ENCODE results near the gene ARHGAP33.
"Not testable (repeated sequence)": the region's sequence is repeated elsewhere in the genome, so short reads cannot be mapped to it uniquely, and the experiment has no call there.

ARHGAP33 gene

GRCh38 chr19:35822579-35822978 lies 47.2 kb downstream of the ARHGAP33 start:
- Histone ChIP-seq H3K9me3 (ENCODE audit: control extremely low read depth in 1 of 5, control insufficient read depth in 4 of 5, insufficient read depth in 2 of 5, low read depth in 1 of 5, low read length in 4 of 5) (no peaks in the 10 kb centered on the region), H3K36me3 (ENCODE audit: control insufficient read depth in 4 of 4, insufficient read depth in 4 of 4, low read length in 3 of 4) (no peaks in the 10 kb centered on the region), H3K4me1 (ENCODE audit: control extremely low read depth in 1 of 4, control insufficient read depth in 4 of 4, insufficient read depth in 4 of 4, low read length in 3 of 4) (peaks cover 0 to 7% (median 0%) of the 10 kb centered on the region in 4 experiments), H3K27me3 (replicated peaks in 2 of 5; ENCODE audit: control insufficient read depth in 4 of 5, insufficient read depth in 5 of 5, low read length in 4 of 5) (peaks cover 0 to 17% (median 2%) of the 10 kb centered on the region in 5 experiments), H3K27ac (ENCODE audit: insufficient read depth in 1 of 2, low read depth in 1 of 2, low read length in 2 of 2, poor library complexity in 1 of 2, severe bottlenecking in 2 of 2) (no peak overlapping the region), H3K4me3 (ENCODE audit: control insufficient read depth in 1 of 7, extremely low read depth in 1 of 7, insufficient read depth in 4 of 7, low read depth in 2 of 7, low read length in 6 of 7) (no peak overlapping the region)
- ChIA-PET CTCF (no interaction called here), POLR2A (interaction anchor here (0.6 kb wide), 1 partner anchor 130 kb away, joined by 3 read pairs; no protein-coding TSS in a partner anchor)
- DNase-seq, result peak in 2 of 3 donors; percentile 46 to 55
- 60% methylated on average over 1 of the region's 3 CpGs for WGBS (ENCODE audit: insufficient coverage)

GRCh38 chr19:35824150-35824549 lies 48.8 kb downstream of the ARHGAP33 start:
- no peak overlapping the region for H3K27ac ChIP-seq (ENCODE audit: insufficient read depth in 1 of 2, low read depth in 1 of 2, low read length in 2 of 2, poor library complexity in 1 of 2, severe bottlenecking in 2 of 2)
- no peak overlapping the region for H3K4me3 ChIP-seq (ENCODE audit: control insufficient read depth in 1 of 7, extremely low read depth in 1 of 7, insufficient read depth in 4 of 7, low read depth in 2 of 7, low read length in 6 of 7)
- ChIA-PET CTCF (no interaction called here), POLR2A (no interaction called here)
- 100% methylated on average over 3 of the region's 5 CpGs for WGBS (ENCODE audit: insufficient coverage)
- H3K9me3 ChIP-seq (ENCODE audit: control extremely low read depth in 1 of 5, control insufficient read depth in 4 of 5, insufficient read depth in 2 of 5, low read depth in 1 of 5, low read length in 4 of 5), result no peaks in the 10 kb centered on the region
- no peaks in the 10 kb centered on the region for H3K36me3 ChIP-seq (ENCODE audit: control insufficient read depth in 4 of 4, insufficient read depth in 4 of 4, low read length in 3 of 4)
- peaks cover 0 to 9% (median 0%) of the 10 kb centered on the region in 5 experiments for H3K27me3 ChIP-seq (replicated peaks in 2 of 5; ENCODE audit: control insufficient read depth in 4 of 5, insufficient read depth in 5 of 5, low read length in 4 of 5)
- DNase-seq, result no peak
- H3K4me1 ChIP-seq (ENCODE audit: control extremely low read depth in 1 of 4, control insufficient read depth in 4 of 4, insufficient read depth in 4 of 4, low read length in 3 of 4), result peaks cover 0 to 7% (median 0%) of the 10 kb centered on the region in 4 experiments

DNA sequence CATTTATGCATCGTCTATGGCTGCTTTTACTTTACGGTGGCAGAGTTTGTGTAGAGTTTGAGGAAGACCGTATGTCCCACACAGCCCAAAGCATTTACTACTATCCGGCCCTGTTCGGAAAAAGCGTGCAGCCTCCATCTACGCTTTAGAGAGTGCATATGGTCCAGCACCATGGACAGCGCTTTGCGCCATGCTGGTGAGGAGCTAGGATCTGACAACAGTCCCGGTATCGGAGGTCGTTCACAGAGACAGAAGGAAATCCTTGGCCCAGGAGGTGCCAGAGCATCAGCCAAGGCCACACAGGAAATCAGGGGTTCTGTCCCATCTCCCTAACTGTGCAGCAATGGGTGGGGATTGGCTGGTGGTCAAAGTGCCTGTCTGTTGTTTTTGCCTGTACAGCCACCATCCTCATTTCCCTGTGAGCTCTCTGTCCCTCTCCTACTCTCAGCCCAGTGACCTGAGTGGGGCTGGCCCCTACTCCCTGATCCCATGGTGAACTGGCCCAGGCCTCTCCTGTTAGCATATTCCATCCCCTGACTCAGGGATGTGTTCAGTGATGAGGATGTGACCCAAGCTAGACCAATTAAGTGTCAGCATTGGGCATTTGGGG lies 53.4 kb downstream of the ARHGAP33 start:
- Histone ChIP-seq H3K27me3 (replicated peaks in 2 of 5; ENCODE audit: control insufficient read depth in 4 of 5, insufficient read depth in 5 of 5, low read length in 4 of 5) (peaks cover 0 to 19% (median 4%) of the 10 kb centered on the region in 5 experiments), H3K9me3 (ENCODE audit: control extremely low read depth in 1 of 5, control insufficient read depth in 4 of 5, insufficient read depth in 2 of 5, low read depth in 1 of 5, low read length in 4 of 5) (no peaks in the 10 kb centered on the region), H3K4me1 (ENCODE audit: control extremely low read depth in 1 of 4, control insufficient read depth in 4 of 4, insufficient read depth in 4 of 4, low read length in 3 of 4) (no peaks in the 10 kb centered on the region), H3K4me3 (ENCODE audit: control insufficient read depth in 1 of 7, extremely low read depth in 1 of 7, insufficient read depth in 4 of 7, low read depth in 2 of 7, low read length in 6 of 7) (no peak overlapping the region), H3K27ac (ENCODE audit: insufficient read depth in 1 of 2, low read depth in 1 of 2, low read length in 2 of 2, poor library complexity in 1 of 2, severe bottlenecking in 2 of 2) (no peak overlapping the region), H3K36me3 (ENCODE audit: control insufficient read depth in 4 of 4, insufficient read depth in 4 of 4, low read length in 3 of 4) (no peaks in the 10 kb centered on the region)
- peak; percentile 61 to 85 (median 78) for DNase-seq
- CTCF ChIA-PET, result interaction anchor here (0.8 to 1.0 kb wide), 2 partner anchors 9 to 10 kb away, joined by 3 to 4 read pairs; no protein-coding TSS in a partner anchor
- WGBS (ENCODE audit: insufficient coverage), result 14% methylated on average over 11 of the region's 12 CpGs
- POLR2A ChIA-PET, result no interaction called here

GRCh38 chr19:35830986-35831385 lies 55.6 kb downstream of the ARHGAP33 start:
- CTCF ChIA-PET, result no interaction called here

GRCh38 chr19:35832054-35832453 lies 56.7 kb downstream of the ARHGAP33 start:
- no peak for DNase-seq
- POLR2A ChIA-PET, result no interaction called here
- peaks cover 0 to 30% (median 8%) of the 10 kb centered on the region in 5 experiments for H3K27me3 ChIP-seq (replicated peaks in 2 of 5; ENCODE audit: control insufficient read depth in 4 of 5, insufficient read depth in 5 of 5, low read length in 4 of 5)
- no peak overlapping the region for H3K27ac ChIP-seq (ENCODE audit: insufficient read depth in 1 of 2, low read depth in 1 of 2, low read length in 2 of 2, poor library complexity in 1 of 2, severe bottlenecking in 2 of 2)
- no peaks in the 10 kb centered on the region for H3K36me3 ChIP-seq (ENCODE audit: control insufficient read depth in 4 of 4, insufficient read depth in 4 of 4, low read length in 3 of 4)
- CTCF ChIA-PET, result interaction anchor here (1.3 kb wide), 1 partner anchor 50 kb away, joined by 4 read pairs; no protein-coding TSS in a partner anchor
- H3K4me1 ChIP-seq (ENCODE audit: control extremely low read depth in 1 of 4, control insufficient read depth in 4 of 4, insufficient read depth in 4 of 4, low read length in 3 of 4), result no peaks in the 10 kb centered on the region
- H3K4me3 ChIP-seq (ENCODE audit: control insufficient read depth in 1 of 7, extremely low read depth in 1 of 7, insufficient read depth in 4 of 7, low read depth in 2 of 7, low read length in 6 of 7), result no peak overlapping the region
- WGBS (ENCODE audit: insufficient coverage), result 91% methylated on average over 4 of the region's 4 CpGs
- no peaks in the 10 kb centered on the region for H3K9me3 ChIP-seq (ENCODE audit: control extremely low read depth in 1 of 5, control insufficient read depth in 4 of 5, insufficient read depth in 2 of 5, low read depth in 1 of 5, low read length in 4 of 5)

More at GRCh38 chr19:35830986-35831385, 55.6 kb downstream of the ARHGAP33 start:
- POLR2A ChIA-PET, result no interaction called here
- Histone ChIP-seq H3K4me3 (ENCODE audit: control insufficient read depth in 1 of 7, extremely low read depth in 1 of 7, insufficient read depth in 4 of 7, low read depth in 2 of 7, low read length in 6 of 7) (no peak overlapping the region), H3K27ac (ENCODE audit: insufficient read depth in 1 of 2, low read depth in 1 of 2, low read length in 2 of 2, poor library complexity in 1 of 2, severe bottlenecking in 2 of 2) (no peak overlapping the region), H3K36me3 (ENCODE audit: control insufficient read depth in 4 of 4, insufficient read depth in 4 of 4, low read length in 3 of 4) (no peaks in the 10 kb centered on the region), H3K27me3 (replicated peaks in 2 of 5; ENCODE audit: control insufficient read depth in 4 of 5, insufficient read depth in 5 of 5, low read length in 4 of 5) (peaks cover 0 to 26% (median 8%) of the 10 kb centered on the region in 5 experiments), H3K4me1 (ENCODE audit: control extremely low read depth in 1 of 4, control insufficient read depth in 4 of 4, insufficient read depth in 4 of 4, low read length in 3 of 4) (no peaks in the 10 kb centered on the region), H3K9me3 (ENCODE audit: control extremely low read depth in 1 of 5, control insufficient read depth in 4 of 5, insufficient read depth in 2 of 5, low read depth in 1 of 5, low read length in 4 of 5) (no peaks in the 10 kb centered on the region)
- WGBS (ENCODE audit: insufficient coverage), result 87% methylated on average over 11 of the region's 18 CpGs
- no peak for DNase-seq

DNA sequence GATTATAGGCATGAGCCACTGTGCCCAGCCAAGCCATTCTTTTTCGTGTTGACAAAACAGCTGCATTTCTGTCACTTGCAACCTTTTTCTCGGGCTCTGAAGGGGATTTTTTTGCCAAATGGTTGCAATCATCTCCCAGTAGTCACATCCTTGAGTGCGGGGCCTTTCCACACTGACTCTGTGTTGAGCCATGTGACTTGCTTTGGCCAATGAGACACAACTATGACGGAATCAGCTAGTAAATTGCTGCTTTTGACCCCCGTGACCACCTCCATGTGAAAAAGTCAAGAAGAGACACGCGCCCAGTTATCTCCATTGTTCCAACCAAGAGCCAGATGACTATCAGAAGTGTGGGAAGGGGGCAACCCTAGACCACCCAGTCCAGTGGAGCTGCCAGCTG lies 58.6 kb downstream of the ARHGAP33 start:
- Histone ChIP-seq H3K4me3 (ENCODE audit: control insufficient read depth in 1 of 7, extremely low read depth in 1 of 7, insufficient read depth in 4 of 7, low read depth in 2 of 7, low read length in 6 of 7) (no peak overlapping the region), H3K36me3 (ENCODE audit: control insufficient read depth in 4 of 4, insufficient read depth in 4 of 4, low read length in 3 of 4) (no peaks in the 10 kb centered on the region), H3K9me3 (ENCODE audit: control extremely low read depth in 1 of 5, control insufficient read depth in 4 of 5, insufficient read depth in 2 of 5, low read depth in 1 of 5, low read length in 4 of 5) (peaks cover 0 to 2% (median 0%) of the 10 kb centered on the region in 5 experiments), H3K4me1 (ENCODE audit: control extremely low read depth in 1 of 4, control insufficient read depth in 4 of 4, insufficient read depth in 4 of 4, low read length in 3 of 4) (no peaks in the 10 kb centered on the region), H3K27ac (ENCODE audit: insufficient read depth in 1 of 2, low read depth in 1 of 2, low read length in 2 of 2, poor library complexity in 1 of 2, severe bottlenecking in 2 of 2) (no peak overlapping the region), H3K27me3 (replicated peaks in 2 of 5; ENCODE audit: control insufficient read depth in 4 of 5, insufficient read depth in 5 of 5, low read length in 4 of 5) (peaks cover 0 to 31% (median 8%) of the 10 kb centered on the region in 5 experiments)
- CTCF ChIA-PET, result no interaction called here
- DNase-seq, result no peak
- 73% methylated on average over 4 of the region's 7 CpGs for WGBS (ENCODE audit: insufficient coverage)
- POLR2A ChIA-PET, result no interaction called here

DNA sequence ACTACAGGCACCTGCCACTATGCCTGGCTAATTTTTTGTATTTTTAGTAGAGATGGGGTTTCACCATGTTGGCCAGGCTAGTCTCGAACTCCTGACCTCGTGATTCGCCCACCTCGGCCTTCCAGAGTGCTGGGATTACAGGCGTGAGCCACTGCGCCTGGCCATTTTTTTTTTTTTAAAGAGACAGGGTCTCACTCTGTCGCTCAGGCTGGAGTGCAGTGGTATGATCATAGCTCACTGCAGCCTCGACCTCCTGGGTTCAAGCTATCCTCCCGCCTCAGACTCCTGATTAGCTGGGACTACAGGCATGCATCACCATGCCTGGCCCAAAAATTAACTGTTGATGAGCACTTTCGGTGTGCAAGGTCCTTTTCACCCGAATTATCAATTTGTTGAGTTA lies 60.7 kb downstream of the ARHGAP33 start:
- DNase-seq; H3K4me3 ChIP-seq (ENCODE audit: control insufficient read depth in 1 of 7, extremely low read depth in 1 of 7, insufficient read depth in 4 of 7, low read depth in 2 of 7, low read length in 6 of 7); POLR2A ChIA-PET; H3K9me3 ChIP-seq (ENCODE audit: control extremely low read depth in 1 of 5, control insufficient read depth in 4 of 5, insufficient read depth in 2 of 5, low read depth in 1 of 5, low read length in 4 of 5); H3K27ac ChIP-seq (ENCODE audit: insufficient read depth in 1 of 2, low read depth in 1 of 2, low read length in 2 of 2, poor library complexity in 1 of 2, severe bottlenecking in 2 of 2); H3K4me1 ChIP-seq (ENCODE audit: control extremely low read depth in 1 of 4, control insufficient read depth in 4 of 4, insufficient read depth in 4 of 4, low read length in 3 of 4); H3K36me3 ChIP-seq (ENCODE audit: control insufficient read depth in 4 of 4, insufficient read depth in 4 of 4, low read length in 3 of 4); CTCF ChIA-PET: not testable (repeated sequence)
- WGBS (ENCODE audit: insufficient coverage), result 77% methylated on average over 11 of the region's 11 CpGs
- peaks cover 0 to 27% (median 7%) of the 10 kb centered on the region in 5 experiments for H3K27me3 ChIP-seq (replicated peaks in 2 of 5; ENCODE audit: control insufficient read depth in 4 of 5, insufficient read depth in 5 of 5, low read length in 4 of 5)
